Endothelial cell of umbilical vein (primary cell): Measurements from ENCODE around the gene LCN12. TPM values are rescaled to one million over a fixed set of nuclear protein-coding genes. Genes with fewer than 3 reads are reported as not detected.
A peak's percentile ranks its signal among the peaks of the same experiment; 100 is the strongest.

Experiments
- BruUV-seq: library from RNA; stranded (reverse); fragments of 400-500 nt; replicated peaks from 2 replicates; lab custom pipeline; 2021; lab: Mats Ljungman, UMichigan
- CTCF ChIA-PET: fragments of 300-600, 350-600 bp; sonication (Branson Sonifier 250); formaldehyde crosslinking; loops from one replicate; lab custom pipeline; 2021; ENCODE audit warnings: antibody characterized with exemption, inconsistent platforms; lab: Charles Lee
- POLR2A ChIA-PET: fragments of 300-600, 350-600 bp; sonication (Branson Sonifier 250); formaldehyde crosslinking; loops from one replicate; lab custom pipeline; 2021; ENCODE audit warnings: antibody characterized with exemption, inconsistent platforms; lab: Charles Lee
- DNase-seq: peaks from one replicate; pipeline ENCODE4 v3.0.0-alpha.2; 2011; ENCODE audit warnings: low read depth, low spot score
- FAIRE-seq: peaks from 2 replicates; lab custom pipeline; 2011; peaks lifted over from hg19 to GRCh38; lab: Jason Lieb, UNC
- H2AFZ ChIP-seq: 2 replicates; pipeline ENCODE4 v1.6.0; 2012; ENCODE audit warnings: low read depth, low read length, control low read depth, inconsistent platforms
- H3K27ac ChIP-seq: 2 replicates; pipeline ENCODE4 v1.5.1; 2011; ENCODE audit warnings: low read depth, mild to moderate bottlenecking, control low read depth, low read length, moderate library complexity; ENCODE audit not compliant: insufficient read depth
- H3K27me3 ChIP-seq, 2 experiments: 2 replicates each; pipeline versions ENCODE4 v1.6.0 to v1.6.1; 2011; ENCODE audit warnings: low read length in 2 of 2, mixed read lengths in 1 of 2; ENCODE audit not compliant: control insufficient read depth in 2 of 2, insufficient read depth in 2 of 2
- H3K36me3 ChIP-seq, 2 experiments: 2 replicates in 1 of 2; 3 replicates in 1 of 2; pipeline ENCODE4 v1.5.1; 2011; ENCODE audit warnings: low read length in 2 of 2, mild to moderate bottlenecking in 1 of 2, moderate library complexity in 1 of 2; ENCODE audit not compliant: control insufficient read depth in 2 of 2, insufficient read depth in 2 of 2; ENCODE audit errors: extremely low read depth in 1 of 2
- H3K4me1 ChIP-seq: 3 replicates; pipeline ENCODE4 v1.5.1; 2011; ENCODE audit warnings: mild to moderate bottlenecking, low read length; ENCODE audit not compliant: control insufficient read depth, insufficient read depth; ENCODE audit errors: extremely low read depth
- H3K4me2 ChIP-seq: 2 replicates; pipeline ENCODE4 v1.6.1; 2011; ENCODE audit warnings: low read length, control low read depth, mixed read lengths; ENCODE audit not compliant: insufficient read depth
- H3K4me3 ChIP-seq, 3 experiments: fragments of 200-600 bp in 1 of 3; sonication (generic), shearing (Covaris generic) in 1 of 3; replicated peaks in 1 of 3; 2 replicates each; pipeline ENCODE4 v1.5.1; 2011 to 2016; ENCODE audit warnings: control low read depth in 3 of 3, low read length in 3 of 3, mild to moderate bottlenecking in 2 of 3, inconsistent platforms in 1 of 3, low read depth in 1 of 3, moderate library complexity in 1 of 3; ENCODE audit not compliant: insufficient read depth in 1 of 3
- H3K79me2 ChIP-seq: 2 replicates; pipeline ENCODE4 v1.6.0; 2012; ENCODE audit warnings: low read length, inconsistent platforms; ENCODE audit not compliant: control insufficient read depth, insufficient read depth
- H3K9ac ChIP-seq: replicated peaks from 2 replicates; pipeline ENCODE3; 2011; ENCODE audit warnings: low read length, control low read depth; ENCODE audit not compliant: insufficient read depth; ENCODE audit errors: extremely low read depth
- H3K9me1 ChIP-seq: replicated peaks from 3 replicates; pipeline ENCODE4 v1.6.0; 2011; ENCODE audit warnings: mild to moderate bottlenecking, low read length; ENCODE audit not compliant: control insufficient read depth, insufficient read depth; ENCODE audit errors: extremely low read depth
- H3K9me3 ChIP-seq: replicated peaks from 2 replicates; pipeline ENCODE4 v1.5.1; 2012; ENCODE audit warnings: low read length, inconsistent platforms; ENCODE audit not compliant: control insufficient read depth, insufficient read depth
- H4K20me1 ChIP-seq: replicated peaks from 2 replicates; pipeline ENCODE3; 2011; ENCODE audit warnings: mild to moderate bottlenecking, low read length; ENCODE audit not compliant: control insufficient read depth, insufficient read depth; ENCODE audit errors: extremely low read depth
- CTCF ChIP-seq, 2 donors: IDR thresholded peaks; 1 replicate in 1 of 2; 2 replicates in 1 of 2; pipeline ENCODE4 v1.5.1; 2011; ENCODE audit warnings: low read length in 2 of 2, mild to moderate bottlenecking in 2 of 2, moderate library complexity in 2 of 2, control low read depth in 1 of 2, inconsistent platforms in 1 of 2, low read depth in 1 of 2; ENCODE audit not compliant: insufficient read depth in 1 of 2; ENCODE audit errors: extremely low read depth in 1 of 2
- EZH2 ChIP-seq: IDR thresholded peaks from 2 replicates; pipeline ENCODE4 v1.6.1; 2012; ENCODE audit warnings: borderline replicate concordance, low read depth, mild to moderate bottlenecking, moderate library complexity, low read length, inconsistent platforms; ENCODE audit not compliant: severe bottlenecking
- FOS ChIP-seq: IDR thresholded peaks from 2 replicates; pipeline ENCODE4 v1.6.1; 2011; ENCODE audit warnings: mild to moderate bottlenecking, low read length, moderate library complexity, borderline replicate concordance; ENCODE audit not compliant: insufficient read depth
- GATA2 ChIP-seq: IDR thresholded peaks from 2 replicates; pipeline ENCODE4 v1.7.0; 2011; ENCODE audit warnings: low read depth, mild to moderate bottlenecking, moderate library complexity, mixed read lengths, low read length; ENCODE audit not compliant: insufficient read length, insufficient read depth
- JUN ChIP-seq: IDR thresholded peaks from 2 replicates; pipeline ENCODE4 v1.6.1; 2011; ENCODE audit warnings: borderline replicate concordance, low read depth; ENCODE audit not compliant: insufficient read length, insufficient read depth
- MAX ChIP-seq: IDR thresholded peaks from 2 replicates; pipeline ENCODE4 v1.6.1; 2011; ENCODE audit not compliant: insufficient read depth, insufficient read length
- MYC ChIP-seq: IDR thresholded peaks from one replicate; pipeline ENCODE4 v1.6.1; 2011; ENCODE audit warnings: mild to moderate bottlenecking, low read depth, low read length
- POLR2A ChIP-seq: IDR thresholded peaks from 2 replicates; pipeline ENCODE4 v1.6.1; 2012; ENCODE audit warnings: low read depth, mild to moderate bottlenecking, control low read depth, low read length
- POLR2AphosphoS5 ChIP-seq: IDR thresholded peaks from 2 replicates; pipeline ENCODE4 v1.6.1; 2012; ENCODE audit warnings: low read depth, mild to moderate bottlenecking, control low read depth, low read length, moderate library complexity; ENCODE audit not compliant: insufficient read depth
- dilution Hi-C: fragments of 300-500 bp; cut with MboI; formaldehyde crosslinking; loops from one replicate; pipeline ENCODE4 v1.15.0; 2019; ENCODE audit warnings: low sequenced_read_pairs; ENCODE audit not compliant: extremely low pct_ligation_motif_present
- intact Hi-C: fragments of 100-400 bp; cut with micrococcal nuclease; formaldehyde crosslinking; loops from one replicate; pipeline ENCODE4 v1.10.0; 2022
- polyA plus RNA-seq, 4 experiments: library from polyadenylated mRNA; depleted of rRNA in 3 of 4; stranded (reverse) in 3 of 4; unstranded in 1 of 4; fragments of >200 nt; gene quantifications; 2 replicates each; pipeline versions ENCODE4 v1.2.1 to v1.2.3, GENCODE V29; 2011 to 2012; ENCODE audit warnings: missing spikeins in 1 of 4
- total RNA-seq: library from RNA; stranded (reverse); gene quantifications from 2 replicates; pipeline ENCODE4 v1.2.3, GENCODE V29; 2021

The LCN12 gene
- total and polyA plus RNA-seq, 2 donors (not counting 3 experiments of a cell fraction or from before 2014, with no cell fraction given): 0.35 to 0.52 TPM

GRCh38 chr9:136977649-136978072 lies 25.6 kb downstream of the LCN12 start:
- no peak overlapping the region for H3K27ac ChIP-seq
- H4K20me1 ChIP-seq: no peaks in the 10 kb centered on the region
- TF ChIP-seq GATA2 (no peak), POLR2AphosphoS5 (no peak), POLR2A (no peak), MAX (no peak), FOS (no peak), EZH2 (no peak), JUN (no peak), MYC (no peak), CTCF (IDR thresholded peaks at IDR 0.05; ENCODE audit: extremely low read depth in 1 of 2, insufficient read depth in 1 of 2, low read depth in 1 of 2, low read length in 2 of 2) (no peak)
- no peaks in the 10 kb centered on the region for H3K36me3 ChIP-seq
- intact Hi-C loops (loop anchor here (1.0 to 2.0 kb wide), 3 partner anchors 15 to 51 kb away; partner anchors contain the start of genes ABCA2 and PAXX), dilution Hi-C loops (no loop called here)
- H3K9ac ChIP-seq: no peak overlapping the region
- ChIA-PET CTCF (interaction anchor here (0.7 to 1.4 kb wide), 5 partner anchors 27 to 57 kb away, joined by 3 to 10 read pairs (median 4); no protein-coding TSS in a partner anchor), POLR2A (interaction anchor here (0.7 kb wide), 1 partner anchor 28 kb away, joined by 7 read pairs; no protein-coding TSS in a partner anchor)
- no peaks in the 10 kb centered on the region for H3K79me2 ChIP-seq
- H3K4me3 ChIP-seq: peak overlapping the region in 1 of 3 experiments; percentile 32
- no peak for FAIRE-seq
- H3K9me1 ChIP-seq: no peaks in the 10 kb centered on the region
- H3K27me3 ChIP-seq: no peaks in the 10 kb centered on the region
- peaks cover 4% of the 10 kb centered on the region for H3K4me1 ChIP-seq
- no peak for DNase-seq
- no peaks in the 10 kb centered on the region for H3K9me3 ChIP-seq
- H2AFZ ChIP-seq: peak overlapping the region; percentile 81
- H3K4me2 ChIP-seq: peak overlapping the region; percentile 18
- BruUV-seq: no TSS peak
